ENCODE results near the gene SACM1L. TPM values are rescaled to one million over a fixed set of nuclear protein-coding genes. Genes with fewer than 3 reads are reported as not detected.

Gene SACM1L
- total and polyA plus RNA-seq, 2 of the 13 experiments (the other 11 are each of a cell fraction or from before 2014, with no cell fraction given): 15.1 to 27.8 TPM

DNA sequence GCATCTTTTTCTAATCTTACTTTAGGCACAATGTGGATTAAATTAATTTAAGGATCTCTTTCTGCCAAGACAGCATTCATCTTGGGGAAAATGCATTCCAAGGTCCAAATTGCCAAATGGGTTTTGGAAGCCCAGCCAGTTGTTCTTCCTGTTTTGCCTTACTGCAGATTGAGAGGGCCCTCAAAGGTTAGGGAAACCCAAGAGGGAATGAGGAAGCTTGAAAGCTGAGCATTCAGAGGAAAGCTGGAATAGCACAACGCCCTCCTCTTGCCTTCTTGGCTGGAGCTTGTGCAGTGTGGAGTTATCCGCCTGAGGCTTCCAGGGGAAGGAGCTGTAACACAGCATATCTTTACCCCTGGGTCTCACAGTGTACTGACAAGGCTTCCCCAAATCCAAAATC lies 18.2 kb upstream of the SACM1L start (continued):
- TF ChIP-seq, protein P1, sequence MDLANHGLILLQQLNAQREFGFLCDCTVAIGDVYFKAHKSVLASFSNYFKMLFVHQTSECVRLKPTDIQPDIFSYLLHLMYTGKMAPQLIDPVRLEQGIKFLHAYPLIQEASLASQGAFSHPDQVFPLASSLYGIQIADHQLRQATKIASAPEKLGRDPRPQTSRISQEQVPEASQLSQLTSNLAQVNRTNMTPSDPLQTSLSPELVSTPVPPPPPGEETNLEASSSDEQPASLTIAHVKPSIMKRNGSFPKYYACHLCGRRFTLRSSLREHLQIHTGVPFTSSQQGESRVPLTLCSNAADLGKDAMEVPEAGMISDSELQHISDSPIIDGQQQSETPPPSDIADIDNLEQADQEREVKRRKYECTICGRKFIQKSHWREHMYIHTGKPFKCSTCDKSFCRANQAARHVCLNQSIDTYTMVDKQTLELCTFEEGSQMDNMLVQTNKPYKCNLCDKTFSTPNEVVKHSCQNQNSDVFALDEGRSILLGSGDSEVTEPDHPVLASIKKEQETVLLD (CRISPR knock-in tag; IDR thresholded peaks at IDR 0.05; ENCODE audit: low read depth): no peak
- TF ChIP-seq, protein P2, sequence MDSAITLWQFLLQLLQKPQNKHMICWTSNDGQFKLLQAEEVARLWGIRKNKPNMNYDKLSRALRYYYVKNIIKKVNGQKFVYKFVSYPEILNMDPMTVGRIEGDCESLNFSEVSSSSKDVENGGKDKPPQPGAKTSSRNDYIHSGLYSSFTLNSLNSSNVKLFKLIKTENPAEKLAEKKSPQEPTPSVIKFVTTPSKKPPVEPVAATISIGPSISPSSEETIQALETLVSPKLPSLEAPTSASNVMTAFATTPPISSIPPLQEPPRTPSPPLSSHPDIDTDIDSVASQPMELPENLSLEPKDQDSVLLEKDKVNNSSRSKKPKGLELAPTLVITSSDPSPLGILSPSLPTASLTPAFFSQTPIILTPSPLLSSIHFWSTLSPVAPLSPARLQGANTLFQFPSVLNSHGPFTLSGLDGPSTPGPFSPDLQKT (CRISPR knock-in tag; IDR thresholded peaks at IDR 0.05; ENCODE audit: borderline replicate concordance): no peak
- no peak for TF ChIP-seq KDM1A (CRISPR knock-in tag; IDR thresholded peaks at IDR 0.05)
- TF ChIP-seq, protein P3, sequence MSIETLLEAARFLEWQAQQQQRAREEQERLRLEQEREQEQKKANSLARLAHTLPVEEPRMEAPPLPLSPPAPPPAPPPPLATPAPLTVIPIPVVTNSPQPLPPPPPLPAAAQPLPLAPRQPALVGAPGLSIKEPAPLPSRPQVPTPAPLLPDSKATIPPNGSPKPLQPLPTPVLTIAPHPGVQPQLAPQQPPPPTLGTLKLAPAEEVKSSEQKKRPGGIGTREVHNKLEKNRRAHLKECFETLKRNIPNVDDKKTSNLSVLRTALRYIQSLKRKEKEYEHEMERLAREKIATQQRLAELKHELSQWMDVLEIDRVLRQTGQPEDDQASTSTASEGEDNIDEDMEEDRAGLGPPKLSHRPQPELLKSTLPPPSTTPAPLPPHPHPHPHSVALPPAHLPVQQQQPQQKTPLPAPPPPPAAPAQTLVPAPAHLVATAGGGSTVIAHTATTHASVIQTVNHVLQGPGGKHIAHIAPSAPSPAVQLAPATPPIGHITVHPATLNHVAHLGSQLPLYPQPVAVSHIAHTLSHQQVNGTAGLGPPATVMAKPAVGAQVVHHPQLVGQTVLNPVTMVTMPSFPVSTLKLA (IDR thresholded peaks at IDR 0.05): no peak
- TF ChIP-seq ZNF260 (CRISPR knock-in tag; IDR thresholded peaks at IDR 0.05; ENCODE audit: borderline replicate concordance, low read depth): no peak
- no peak for TF ChIP-seq IKZF4 (CRISPR knock-in tag; IDR thresholded peaks at IDR 0.05; ENCODE audit: borderline replicate concordance, low read depth, not compliant biosample characterization)
- TF ChIP-seq CAMTA2 (CRISPR knock-in tag; IDR thresholded peaks at IDR 0.05; ENCODE audit: borderline replicate concordance): no peak
- TF ChIP-seq RARA (CRISPR knock-in tag; IDR thresholded peaks at IDR 0.05): no peak
- TF ChIP-seq GABPA (IDR thresholded peaks at IDR 0.05; ENCODE audit: low read depth, low read length): no peak
- TF ChIP-seq GABPA (CRISPR knock-in tag; IDR thresholded peaks at IDR 0.05; ENCODE audit: low read depth): no peak
- no peak for TF ChIP-seq ZNF180 (CRISPR knock-in tag; IDR thresholded peaks at IDR 0.05; ENCODE audit: borderline replicate concordance, low read depth)
